Omental fat pad (tissue), 4 donors: ENCODE data around the gene C8G. TPM values are rescaled to one million over a fixed set of nuclear protein-coding genes. Genes with fewer than 3 reads are reported as not detected.

ENCODE experiments used
- ATAC-seq: fragments of 150-250 bp; one replicate; pipeline ENCODE4 v1.9.1; 2016; ENCODE audit warnings: mild to moderate bottlenecking, moderate library complexity; ENCODE audit not compliant: low FRiP score
- DNase-seq: peaks from one replicate; pipeline ENCODE4 v3.0.0-alpha.2; 2019; ENCODE audit warnings: low spot score
- CTCF ChIP-seq, 3 donors: fragments of 450-650 bp; IDR thresholded peaks; one replicate each; pipeline ENCODE4 v1.5.1; 2016 to 2017; ENCODE audit warnings: antibody characterized with exemption in 3 of 3, mild to moderate bottlenecking in 3 of 3, moderate library complexity in 2 of 3
- total RNA-seq, 4 donors: library from RNA; depleted of rRNA; stranded (reverse); fragments of >200 nt; gene quantifications; one replicate each; pipeline ENCODE4 v1.1.0, GENCODE V29; 2016

C8G gene
- total RNA-seq, 4 donors from 2014 or later: 4.3 TPM; not detected in 3

- DNase-seq (no peak), ATAC-seq (no peak)
- TF ChIP-seq CTCF (IDR thresholded peaks at IDR 0.05): no peak
These were observed 8.3 kb upstream of the C8G start for GRCh38 chr9:136936645-136937170.

GRCh38 chr9:136937186-136938001 lies 7.6 kb upstream of the C8G start:
- DNase-seq (no peak), ATAC-seq (no peak)
- no peak for TF ChIP-seq CTCF (IDR thresholded peaks at IDR 0.05)

- TF ChIP-seq CTCF (IDR thresholded peaks at IDR 0.05): no peak
- no peak for ATAC-seq
- DNase-seq: no peak
These were observed 5.5 kb upstream of the C8G start for GRCh38 chr9:136939431-136939995.

GRCh38 chr9:136939996-136940525 lies 5.0 kb upstream of the C8G start:
- ATAC-seq (no peak), DNase-seq (no peak)
- no peak for TF ChIP-seq CTCF (IDR thresholded peaks at IDR 0.05)

- TF ChIP-seq CTCF (IDR thresholded peaks at IDR 0.05): no peak
- DNase-seq (no peak), ATAC-seq (no peak)
These were observed 4.4 kb upstream of the C8G start for GRCh38 chr9:136940526-136941230.

GRCh38 chr9:136941231-136942111 lies 3.6 kb upstream of the C8G start:
- DNase-seq: no peak
- ATAC-seq: no peak
- no peak for TF ChIP-seq CTCF (IDR thresholded peaks at IDR 0.05)
